Measurements from ENCODE around the gene ZNF385D.

The ZNF385D gene

DNA sequence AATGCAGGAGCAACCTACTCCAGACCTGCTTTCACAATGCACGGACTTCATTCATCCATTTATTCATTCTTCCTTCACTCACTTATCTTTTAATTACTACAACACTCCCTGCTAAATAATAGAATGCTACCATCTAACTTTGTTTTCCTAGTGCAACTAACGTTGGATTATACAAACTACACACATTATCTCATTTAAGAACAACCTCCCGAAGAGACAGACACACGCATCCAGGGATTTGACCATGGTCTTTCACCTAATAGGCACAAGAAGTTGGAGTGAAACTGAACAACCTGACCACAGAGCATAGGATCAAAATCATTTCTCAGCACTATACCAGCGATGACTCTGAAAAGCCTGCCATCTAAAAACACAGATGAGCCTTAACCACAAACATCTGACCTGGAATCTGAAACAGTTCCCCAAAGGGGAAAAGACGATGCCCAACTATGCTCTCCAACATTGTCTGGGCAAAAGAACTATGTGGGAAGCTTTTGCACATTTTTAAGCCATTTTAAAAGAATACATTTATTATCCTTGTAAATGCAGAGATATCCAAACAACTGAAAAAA is 21.0 kb downstream of the ZNF385D start:
- no peaks in the 10 kb centered on the region for H3K4me1 ChIP-seq (ENCODE audit: insufficient read depth, low read length)
- no peaks in the 10 kb centered on the region for H3K36me3 ChIP-seq (ENCODE audit: insufficient read depth, low read length)
- H3K27ac ChIP-seq (ENCODE audit: low read length) = no peak overlapping the region
- TF ChIP-seq EZH2 (IDR thresholded peaks at IDR 0.05; ENCODE audit: borderline replicate concordance, low read depth, low read length, severe bottlenecking) (no peak), CTCF (IDR thresholded peaks at IDR 0.05; ENCODE audit: borderline replicate concordance, extremely low read depth, low read length, poor library complexity, severe bottlenecking) (no peak)
- H3K9me3 ChIP-seq (ENCODE audit: insufficient read depth, low read length, severe bottlenecking) = no peaks in the 10 kb centered on the region
- H3K4me3 ChIP-seq (ENCODE audit: low read depth in 1 of 2, low read length in 2 of 2) = no peak overlapping the region
- ATAC-seq (ENCODE audit: insufficient read depth, low read depth) (no peak), DNase-seq (no peak)
- H3K27me3 ChIP-seq (ENCODE audit: insufficient read depth, low read length, poor library complexity) = no peaks in the 10 kb centered on the region
- no peak overlapping the region for H3K9ac ChIP-seq (ENCODE audit: low read depth, low read length)
- H3K79me2 ChIP-seq (ENCODE audit: insufficient read depth, low read length) = no peaks in the 10 kb centered on the region
- H2AFZ ChIP-seq (ENCODE audit: low read depth, low read length) = no peak overlapping the region
- no peak overlapping the region for H3K4me2 ChIP-seq (ENCODE audit: insufficient read depth, low read length)
- H4K20me1 ChIP-seq (ENCODE audit: insufficient read depth, low read length) = no peaks in the 10 kb centered on the region

DNA sequence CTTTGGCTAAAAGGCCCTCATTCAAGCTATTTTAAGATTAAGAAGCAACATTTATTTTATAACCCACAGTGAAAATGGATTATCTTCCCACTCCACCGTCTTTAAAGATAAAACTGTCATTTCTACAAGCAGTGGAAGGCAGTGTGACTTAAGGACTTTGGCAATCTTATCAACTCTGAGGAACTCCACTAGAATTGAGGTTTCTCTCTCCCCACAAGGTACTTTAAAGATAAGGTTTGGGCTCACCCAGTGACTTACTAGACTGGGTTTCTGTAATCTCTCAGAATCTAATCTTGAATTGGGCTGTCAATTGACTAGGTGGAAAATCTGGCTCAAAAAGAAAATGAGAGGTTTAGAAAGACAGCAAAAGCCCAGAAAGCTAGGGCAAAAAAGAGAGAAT is 21.7 kb downstream of the ZNF385D start:
- H3K9ac ChIP-seq (ENCODE audit: low read depth, low read length) = no peak overlapping the region
- no peaks in the 10 kb centered on the region for H3K27me3 ChIP-seq (ENCODE audit: insufficient read depth, low read length, poor library complexity)
- no peaks in the 10 kb centered on the region for H3K9me3 ChIP-seq (ENCODE audit: insufficient read depth, low read length, severe bottlenecking)
- no peak for ATAC-seq (ENCODE audit: insufficient read depth, low read depth)
- no peak overlapping the region for H2AFZ ChIP-seq (ENCODE audit: low read depth, low read length)
- no peak for DNase-seq
- H4K20me1 ChIP-seq (ENCODE audit: insufficient read depth, low read length) = no peaks in the 10 kb centered on the region
- no peak overlapping the region for H3K4me3 ChIP-seq (ENCODE audit: low read depth in 1 of 2, low read length in 2 of 2)
- H3K79me2 ChIP-seq (ENCODE audit: insufficient read depth, low read length) = no peaks in the 10 kb centered on the region
- H3K27ac ChIP-seq (ENCODE audit: low read length) = no peak overlapping the region
- no peaks in the 10 kb centered on the region for H3K36me3 ChIP-seq (ENCODE audit: insufficient read depth, low read length)
- no peak overlapping the region for H3K4me2 ChIP-seq (ENCODE audit: insufficient read depth, low read length)
- no peak for TF ChIP-seq EZH2 (IDR thresholded peaks at IDR 0.05; ENCODE audit: borderline replicate concordance, low read depth, low read length, severe bottlenecking)
- no peak for TF ChIP-seq CTCF (IDR thresholded peaks at IDR 0.05; ENCODE audit: borderline replicate concordance, extremely low read depth, low read length, poor library complexity, severe bottlenecking)
- H3K4me1 ChIP-seq (ENCODE audit: insufficient read depth, low read length) = no peaks in the 10 kb centered on the region

GRCh38 chr3:21722768-21723167 is 28.2 kb downstream of the ZNF385D start:
- TF ChIP-seq EZH2 (IDR thresholded peaks at IDR 0.05; ENCODE audit: borderline replicate concordance, low read depth, low read length, severe bottlenecking) (no peak), CTCF (IDR thresholded peaks at IDR 0.05; ENCODE audit: borderline replicate concordance, extremely low read depth, low read length, poor library complexity, severe bottlenecking) (no peak)
- H3K79me2 ChIP-seq (ENCODE audit: insufficient read depth, low read length) = no peaks in the 10 kb centered on the region

GRCh38 chr3:21722301-21722700 is 28.7 kb downstream of the ZNF385D start:
- Histone ChIP-seq H3K4me1 (ENCODE audit: insufficient read depth, low read length) (no peaks in the 10 kb centered on the region), H3K36me3 (ENCODE audit: insufficient read depth, low read length) (no peaks in the 10 kb centered on the region), H3K9ac (ENCODE audit: low read depth, low read length) (no peak overlapping the region), H3K4me3 (ENCODE audit: low read depth in 1 of 2, low read length in 2 of 2) (no peak overlapping the region), H3K27ac (ENCODE audit: low read length) (no peak overlapping the region), H2AFZ (ENCODE audit: low read depth, low read length) (no peak overlapping the region), H3K79me2 (ENCODE audit: insufficient read depth, low read length) (no peaks in the 10 kb centered on the region), H3K4me2 (ENCODE audit: insufficient read depth, low read length) (no peak overlapping the region), H4K20me1 (ENCODE audit: insufficient read depth, low read length) (no peaks in the 10 kb centered on the region), H3K27me3 (ENCODE audit: insufficient read depth, low read length, poor library complexity) (no peaks in the 10 kb centered on the region), H3K9me3 (ENCODE audit: insufficient read depth, low read length, severe bottlenecking) (no peaks in the 10 kb centered on the region)
- TF ChIP-seq EZH2 (IDR thresholded peaks at IDR 0.05; ENCODE audit: borderline replicate concordance, low read depth, low read length, severe bottlenecking) = no peak
- TF ChIP-seq CTCF (IDR thresholded peaks at IDR 0.05; ENCODE audit: borderline replicate concordance, extremely low read depth, low read length, poor library complexity, severe bottlenecking) = no peak
- no peak for DNase-seq
- ATAC-seq (ENCODE audit: insufficient read depth, low read depth) = no peak

More at GRCh38 chr3:21722768-21723167, 28.2 kb downstream of the ZNF385D start:
- H3K4me2 ChIP-seq (ENCODE audit: insufficient read depth, low read length) = no peak overlapping the region
- H3K27ac ChIP-seq (ENCODE audit: low read length) = no peak overlapping the region
- no peaks in the 10 kb centered on the region for H3K36me3 ChIP-seq (ENCODE audit: insufficient read depth, low read length)
- no peak overlapping the region for H3K4me3 ChIP-seq (ENCODE audit: low read depth in 1 of 2, low read length in 2 of 2)
- no peak for ATAC-seq (ENCODE audit: insufficient read depth, low read depth)
- H3K9me3 ChIP-seq (ENCODE audit: insufficient read depth, low read length, severe bottlenecking) = no peaks in the 10 kb centered on the region
- H3K27me3 ChIP-seq (ENCODE audit: insufficient read depth, low read length, poor library complexity) = no peaks in the 10 kb centered on the region
- no peak for DNase-seq
- H2AFZ ChIP-seq (ENCODE audit: low read depth, low read length) = no peak overlapping the region
- no peak overlapping the region for H3K9ac ChIP-seq (ENCODE audit: low read depth, low read length)
- H4K20me1 ChIP-seq (ENCODE audit: insufficient read depth, low read length) = no peaks in the 10 kb centered on the region
- no peaks in the 10 kb centered on the region for H3K4me1 ChIP-seq (ENCODE audit: insufficient read depth, low read length)
